SK-N-SH (cell line): ENCODE measurements around the gene SMIM44.
"Not testable (repeated sequence)": the region's sequence is repeated elsewhere in the genome, so short reads cannot be mapped to it uniquely, and the experiment has no call there.

ENCODE experiments used
- JUND ChIP-seq: IDR thresholded peaks from 2 replicates; pipeline ENCODE4 v1.4.0; 2012
- TF ChIP-seq, protein P1 (sequence below): fragments of 200-600 bp; sonication (generic); IDR thresholded peaks from 2 replicates; pipeline ENCODE4 v1.6.1; 2017; ENCODE audit warnings: antibody characterized with exemption, mild to moderate bottlenecking, moderate library complexity

DNA sequence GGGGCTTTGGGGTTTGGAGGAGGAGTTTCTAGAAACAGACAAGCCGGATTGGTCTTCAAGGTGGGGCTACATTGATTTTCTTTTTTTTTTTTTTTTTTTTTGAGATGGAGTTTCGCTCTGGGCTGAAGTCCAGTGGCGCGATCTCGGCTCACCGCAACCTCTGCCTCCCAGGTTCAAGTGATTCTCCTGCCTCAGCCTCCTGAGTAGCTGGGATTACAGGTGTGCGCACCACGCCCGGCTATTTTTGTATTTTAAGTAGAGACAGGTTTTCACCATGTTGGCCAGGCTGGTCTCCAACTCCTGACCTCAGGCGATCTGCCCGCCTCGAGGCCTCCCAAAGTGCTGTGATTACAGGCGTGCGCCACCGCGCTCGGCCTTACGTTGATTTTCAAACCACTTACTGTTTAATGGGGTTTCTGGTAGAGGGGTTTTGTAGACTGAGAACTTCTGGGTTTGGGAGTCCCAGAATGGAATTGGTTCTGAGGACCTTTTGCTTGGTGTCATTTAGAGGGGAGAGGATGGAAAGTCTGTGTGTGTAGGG lies 24.9 kb upstream of the SMIM44 start:
- TF ChIP-seq, protein P1, sequence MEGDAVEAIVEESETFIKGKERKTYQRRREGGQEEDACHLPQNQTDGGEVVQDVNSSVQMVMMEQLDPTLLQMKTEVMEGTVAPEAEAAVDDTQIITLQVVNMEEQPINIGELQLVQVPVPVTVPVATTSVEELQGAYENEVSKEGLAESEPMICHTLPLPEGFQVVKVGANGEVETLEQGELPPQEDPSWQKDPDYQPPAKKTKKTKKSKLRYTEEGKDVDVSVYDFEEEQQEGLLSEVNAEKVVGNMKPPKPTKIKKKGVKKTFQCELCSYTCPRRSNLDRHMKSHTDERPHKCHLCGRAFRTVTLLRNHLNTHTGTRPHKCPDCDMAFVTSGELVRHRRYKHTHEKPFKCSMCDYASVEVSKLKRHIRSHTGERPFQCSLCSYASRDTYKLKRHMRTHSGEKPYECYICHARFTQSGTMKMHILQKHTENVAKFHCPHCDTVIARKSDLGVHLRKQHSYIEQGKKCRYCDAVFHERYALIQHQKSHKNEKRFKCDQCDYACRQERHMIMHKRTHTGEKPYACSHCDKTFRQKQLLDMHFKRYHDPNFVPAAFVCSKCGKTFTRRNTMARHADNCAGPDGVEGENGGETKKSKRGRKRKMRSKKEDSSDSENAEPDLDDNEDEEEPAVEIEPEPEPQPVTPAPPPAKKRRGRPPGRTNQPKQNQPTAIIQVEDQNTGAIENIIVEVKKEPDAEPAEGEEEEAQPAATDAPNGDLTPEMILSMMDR, result not testable (repeated sequence)
- TF ChIP-seq JUND, result not testable (repeated sequence)
